ENCODE data around the gene CPNE5.

DNA sequence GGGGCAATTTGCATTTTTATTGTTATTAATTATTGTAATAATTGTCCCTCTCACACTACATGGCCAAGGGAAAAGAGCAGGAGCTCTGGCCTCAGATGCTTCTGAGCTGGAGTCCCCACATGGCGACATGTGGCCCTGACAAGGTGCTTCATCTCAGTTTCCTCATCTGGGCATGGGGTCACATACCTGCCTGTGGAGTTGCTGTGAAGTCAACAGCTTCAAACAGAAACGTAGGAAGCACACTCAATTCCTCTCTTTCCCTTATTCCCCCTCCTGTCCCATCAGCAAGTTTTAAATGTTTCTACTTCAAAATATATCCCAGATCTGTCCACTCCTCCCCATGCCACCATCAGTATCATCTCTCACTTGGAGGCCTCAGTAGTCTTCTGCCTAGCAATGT is 8.7 kb downstream of the CPNE5 start:
- TF ChIP-seq EZH2 (optimal IDR thresholded peaks at IDR 0.05; ENCODE audit: low read depth, low read length) (no peak), EZH2phosphoT487 (IDR thresholded peaks at IDR 0.05; ENCODE audit: low read length) (no peak)
- TF ChIP-seq, protein P1, sequence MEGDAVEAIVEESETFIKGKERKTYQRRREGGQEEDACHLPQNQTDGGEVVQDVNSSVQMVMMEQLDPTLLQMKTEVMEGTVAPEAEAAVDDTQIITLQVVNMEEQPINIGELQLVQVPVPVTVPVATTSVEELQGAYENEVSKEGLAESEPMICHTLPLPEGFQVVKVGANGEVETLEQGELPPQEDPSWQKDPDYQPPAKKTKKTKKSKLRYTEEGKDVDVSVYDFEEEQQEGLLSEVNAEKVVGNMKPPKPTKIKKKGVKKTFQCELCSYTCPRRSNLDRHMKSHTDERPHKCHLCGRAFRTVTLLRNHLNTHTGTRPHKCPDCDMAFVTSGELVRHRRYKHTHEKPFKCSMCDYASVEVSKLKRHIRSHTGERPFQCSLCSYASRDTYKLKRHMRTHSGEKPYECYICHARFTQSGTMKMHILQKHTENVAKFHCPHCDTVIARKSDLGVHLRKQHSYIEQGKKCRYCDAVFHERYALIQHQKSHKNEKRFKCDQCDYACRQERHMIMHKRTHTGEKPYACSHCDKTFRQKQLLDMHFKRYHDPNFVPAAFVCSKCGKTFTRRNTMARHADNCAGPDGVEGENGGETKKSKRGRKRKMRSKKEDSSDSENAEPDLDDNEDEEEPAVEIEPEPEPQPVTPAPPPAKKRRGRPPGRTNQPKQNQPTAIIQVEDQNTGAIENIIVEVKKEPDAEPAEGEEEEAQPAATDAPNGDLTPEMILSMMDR (IDR thresholded peaks at IDR 0.05; ENCODE audit: low read length), result no peak

Data from MM.1S (cell line).